HG03066 (cell line): ENCODE results near the gene SCYGR2.

Experiments used
- ATAC-seq: cut with Tn5 transposase; IDR thresholded peaks from one replicate; pipeline ENCODE4 v1.9.1; 2021; ENCODE audit warnings: low read depth; ENCODE audit not compliant: unreplicated experiment

Gene SCYGR2

GRCh38 chr2:227612546-227613271, 14.0 kb downstream of the SCYGR2 start:
- ATAC-seq = no peak

GRCh38 chr2:227613272-227613660, 14.6 kb downstream of the SCYGR2 start:
- ATAC-seq = no peak

- ATAC-seq = no peak
These were observed 15.6 kb downstream of the SCYGR2 start for GRCh38 chr2:227614246-227614645.

GRCh38 chr2:227614740-227615139, 16.0 kb downstream of the SCYGR2 start, which contains the start of gene SCYGR3:
TSS of gene SCYGR3 (minus strand) at chr2:227614840. CDS start at chr2:227614840, 0 bp downstream.
- ATAC-seq = no peak

GRCh38 chr2:227615181-227615580, 16.5 kb downstream of the SCYGR2 start:
- ATAC-seq = no peak

- no peak for ATAC-seq
These were observed 17.2 kb downstream of the SCYGR2 start for GRCh38 chr2:227615906-227616305.

GRCh38 chr2:227616631-227617030, 17.9 kb downstream of the SCYGR2 start:
- ATAC-seq = no peak

- ATAC-seq = no peak
These were observed 18.9 kb downstream of the SCYGR2 start, which contains the start of gene SCYGR4 for GRCh38 chr2:227617316-227618230. TSS of gene SCYGR4 (plus strand) at chr2:227617498. CDS start at chr2:227617498, 0 bp downstream.

GRCh38 chr2:227623226-227623625, 24.5 kb downstream of the SCYGR2 start:
- ATAC-seq = no peak

GRCh38 chr2:227625420-227625819, 26.7 kb downstream of the SCYGR2 start:
- no peak for ATAC-seq

- ATAC-seq = no peak
These were observed 28.0 kb downstream of the SCYGR2 start for GRCh38 chr2:227626580-227627151.

GRCh38 chr2:227627769-227628168, 29.1 kb downstream of the SCYGR2 start:
- ATAC-seq = peak; percentile 80

- no peak for ATAC-seq
These were observed 30.7 kb downstream of the SCYGR2 start for GRCh38 chr2:227629435-227629834.

- no peak for ATAC-seq
These were observed 31.6 kb downstream of the SCYGR2 start for GRCh38 chr2:227630322-227630721.

- ATAC-seq = no peak
These were observed 34.1 kb downstream of the SCYGR2 start for GRCh38 chr2:227632827-227633226.

GRCh38 chr2:227634201-227634600, 35.5 kb downstream of the SCYGR2 start:
- ATAC-seq = no peak

- ATAC-seq = no peak
These were observed 44.0 kb downstream of the SCYGR2 start for GRCh38 chr2:227642656-227643055.

- ATAC-seq = no peak
These were observed 45.4 kb downstream of the SCYGR2 start for GRCh38 chr2:227643990-227644551.
